Keratinocyte (primary cell): ENCODE data around the gene PLP1.

ENCODE experiments used
- CTCF ChIP-seq, 3 experiments: IDR thresholded peaks in 1 of 3; conservative IDR thresholded peaks in 1 of 3; optimal IDR thresholded peaks in 1 of 3; 2 replicates in 2 of 3; 3 replicates in 1 of 3; pipeline versions ENCODE3 to v1.5.1; 2011; ENCODE audit warnings: low read length in 3 of 3, mild to moderate bottlenecking in 3 of 3, moderate library complexity in 2 of 3, control low read depth in 1 of 3, inconsistent platforms in 1 of 3; ENCODE audit not compliant: insufficient read depth in 2 of 3; ENCODE audit errors: extremely low read depth in 1 of 3
- EZH2 ChIP-seq: IDR thresholded peaks from one replicate; pipeline ENCODE4 v1.6.1; 2012; ENCODE audit warnings: inconsistent platforms, mild to moderate bottlenecking, low read length, moderate library complexity

DNA sequence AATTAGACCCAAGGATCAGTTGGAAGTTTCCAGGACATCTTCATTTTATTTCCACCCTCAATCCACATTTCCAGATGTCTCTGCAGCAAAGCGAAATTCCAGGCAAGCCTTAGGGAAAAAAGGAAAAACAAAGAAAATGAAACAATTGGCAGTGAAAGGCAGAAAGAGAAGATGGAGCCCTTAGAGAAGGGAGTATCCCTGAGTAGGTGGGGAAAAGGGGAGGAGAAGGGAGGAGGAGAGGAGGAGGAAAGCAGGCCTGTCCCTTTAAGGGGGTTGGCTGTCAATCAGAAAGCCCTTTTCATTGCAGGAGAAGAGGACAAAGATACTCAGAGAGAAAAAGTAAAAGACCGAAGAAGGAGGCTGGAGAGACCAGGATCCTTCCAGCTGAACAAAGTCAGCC lies at the start of gene PLP1:
- no peak for TF ChIP-seq CTCF (optimal IDR thresholded peaks at IDR 0.05 in 1 of 3, IDR thresholded peaks at IDR 0.05 in 1 of 3, conservative IDR thresholded peaks at IDR 0.05 in 1 of 3; ENCODE audit: extremely low read depth in 1 of 3, insufficient read depth in 2 of 3, low read length in 3 of 3)
- TF ChIP-seq EZH2 = no peak
